HEK293T (cell line): Measurements from ENCODE around the gene PITX3.

Experiments
- CTCF ChIA-PET: fragments of 350-600 bp; formaldehyde crosslinking; extraction: SDS; loops from one replicate; lab custom pipeline; 2021; ENCODE audit warnings: antibody characterized with exemption, inconsistent platforms; lab: Yijun Ruan, JAX
- POLR2A ChIA-PET: fragments of 350-600 bp; formaldehyde crosslinking; extraction: SDS; loops from one replicate; lab custom pipeline; 2020; ENCODE audit warnings: antibody characterized with exemption, inconsistent platforms; lab: Yijun Ruan, JAX
- DNase-seq: peaks from one replicate; pipeline ENCODE4 v3.0.0; 2012; ENCODE audit warnings: mixed read lengths; ENCODE audit errors: extremely low spot score
- ARNT ChIP-seq: fragments of 450-650 bp; IDR thresholded peaks from 2 replicates; pipeline ENCODE4 v1.6.1; 2017; ENCODE audit warnings: mild to moderate bottlenecking
- BHLHE40 ChIP-seq: fragments of 450-650 bp; IDR thresholded peaks from 2 replicates; pipeline ENCODE4 v1.6.1; 2016; ENCODE audit warnings: mild to moderate bottlenecking, moderate library complexity, borderline replicate concordance
- CTBP1 ChIP-seq: fragments of 450-650 bp; IDR thresholded peaks from 2 replicates; pipeline ENCODE4 v1.6.1; 2016; ENCODE audit warnings: borderline replicate concordance
- ELF4 ChIP-seq: fragments of 450-650 bp; IDR thresholded peaks from 2 replicates; pipeline ENCODE4 v1.6.1; 2017; ENCODE audit warnings: antibody characterized with exemption
- FOXA1 ChIP-seq: fragments of 450-650 bp; IDR thresholded peaks from 2 replicates; pipeline ENCODE4 v1.6.1; 2016; ENCODE audit warnings: mild to moderate bottlenecking
- FOXK2 ChIP-seq: fragments of 450-650 bp; IDR thresholded peaks from 2 replicates; pipeline ENCODE4 v1.6.1; 2016; ENCODE audit warnings: mild to moderate bottlenecking
- FOXM1 ChIP-seq: fragments of 450-650 bp; IDR thresholded peaks from 2 replicates; pipeline ENCODE4 v1.6.1; 2017; ENCODE audit warnings: mild to moderate bottlenecking, borderline replicate concordance
- HDGF ChIP-seq: fragments of 450-650 bp; IDR thresholded peaks from 2 replicates; pipeline ENCODE4 v1.6.1; 2017; ENCODE audit warnings: antibody characterized with exemption, borderline replicate concordance
- L3MBTL2 ChIP-seq: fragments of 450-650 bp; conservative IDR thresholded peaks from 2 replicates; pipeline ENCODE4 v1.6.1; 2016; ENCODE audit warnings: mild to moderate bottlenecking
- LEF1 ChIP-seq: fragments of 450-650 bp; IDR thresholded peaks from 2 replicates; pipeline ENCODE4 v1.6.1; 2017; ENCODE audit warnings: mild to moderate bottlenecking, borderline replicate concordance
- NFRKB ChIP-seq: fragments of 450-650 bp; IDR thresholded peaks from 2 replicates; pipeline ENCODE4 v1.6.1; 2016; ENCODE audit warnings: mild to moderate bottlenecking, moderate library complexity
- PKNOX1 ChIP-seq: fragments of 450-650 bp; IDR thresholded peaks from 2 replicates; pipeline ENCODE4 v1.6.1; 2016
- SP1 ChIP-seq: fragments of 450-650 bp; IDR thresholded peaks from 2 replicates; pipeline ENCODE4 v1.6.1; 2017
- SUZ12 ChIP-seq: fragments of 450-650 bp; IDR thresholded peaks from 2 replicates; pipeline ENCODE4 v1.6.1; 2016; ENCODE audit warnings: mild to moderate bottlenecking
- TARDBP ChIP-seq: fragments of 450-650 bp; IDR thresholded peaks from 2 replicates; pipeline ENCODE4 v1.6.1; 2016
- ZNF384 ChIP-seq: fragments of 450-650 bp; IDR thresholded peaks from 2 replicates; pipeline ENCODE4 v1.6.1; 2016

PITX3 gene

GRCh38 chr10:102241444-102242117 is at the start of gene PITX3:
PITX3 (minus strand) TSS chr10:102241512; CDS start chr10:102232080, 9,432 bp downstream.
- TF ChIP-seq L3MBTL2 (peak; percentile 86), BHLHE40 (no peak), PKNOX1 (peak; percentile 69)
- peak; percentile 99 for DNase-seq
- POLR2A ChIA-PET: no interaction called here
- CTCF ChIA-PET: interaction anchor here (0.5 to 1.3 kb wide), 2 partner anchors 11 to 30 kb away, joined by 4 to 11 read pairs; no protein-coding TSS in a partner anchor

- no peak for DNase-seq
- ChIA-PET POLR2A (no interaction called here), CTCF (no interaction called here)
- TF ChIP-seq PKNOX1 (no peak), TARDBP (no peak), CTBP1 (no peak), ELF4 (no peak), NFRKB (no peak), L3MBTL2 (no peak), HDGF (no peak), FOXM1 (no peak), ARNT (no peak), FOXK2 (no peak), ZNF384 (no peak), SP1 (no peak)
Measured at GRCh38 chr10:102289840-102290239, 48.5 kb upstream of the PITX3 start.

DNA sequence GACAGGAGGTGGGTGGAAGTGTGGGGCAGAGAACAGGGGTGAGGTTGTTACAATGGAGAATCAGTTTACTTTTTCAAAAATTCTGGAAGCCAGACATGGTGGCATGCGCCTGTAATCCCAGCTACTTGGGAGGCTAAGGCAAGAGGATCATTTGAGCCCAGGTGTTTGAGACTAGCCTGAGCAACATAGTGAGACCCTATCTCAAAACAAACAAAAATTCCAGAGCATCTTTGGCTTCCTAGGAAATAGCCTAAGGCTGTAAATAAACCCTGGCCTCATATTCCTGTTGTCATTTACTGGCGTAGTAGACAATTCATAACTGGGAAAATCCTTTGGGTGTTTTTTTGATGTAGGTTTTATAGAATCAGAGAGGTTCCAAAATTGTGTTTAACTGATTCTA is 48.0 kb upstream of the PITX3 start:
- ChIA-PET CTCF (no interaction called here), POLR2A (no interaction called here)
- no peak for TF ChIP-seq FOXK2
- no peak for TF ChIP-seq ELF4
- TF ChIP-seq HDGF: no peak
- no peak for TF ChIP-seq FOXA1
- TF ChIP-seq SP1: no peak
- no peak for DNase-seq

- POLR2A ChIA-PET: no interaction called here
- no peak for DNase-seq
- CTCF ChIA-PET: no interaction called here
- no peak for TF ChIP-seq SP1
- TF ChIP-seq LEF1: no peak
- TF ChIP-seq FOXK2: no peak
- TF ChIP-seq BHLHE40: no peak
- no peak for TF ChIP-seq NFRKB
- TF ChIP-seq CTBP1: no peak
- no peak for TF ChIP-seq FOXA1
- no peak for TF ChIP-seq TARDBP
- no peak for TF ChIP-seq ARNT
- TF ChIP-seq ZNF384: no peak
- TF ChIP-seq ELF4: no peak
- TF ChIP-seq SUZ12: no peak
- TF ChIP-seq PKNOX1: no peak
- no peak for TF ChIP-seq HDGF
- TF ChIP-seq L3MBTL2: no peak
- no peak for TF ChIP-seq FOXM1
Measured at GRCh38 chr10:102287991-102288390, 46.7 kb upstream of the PITX3 start.

DNA sequence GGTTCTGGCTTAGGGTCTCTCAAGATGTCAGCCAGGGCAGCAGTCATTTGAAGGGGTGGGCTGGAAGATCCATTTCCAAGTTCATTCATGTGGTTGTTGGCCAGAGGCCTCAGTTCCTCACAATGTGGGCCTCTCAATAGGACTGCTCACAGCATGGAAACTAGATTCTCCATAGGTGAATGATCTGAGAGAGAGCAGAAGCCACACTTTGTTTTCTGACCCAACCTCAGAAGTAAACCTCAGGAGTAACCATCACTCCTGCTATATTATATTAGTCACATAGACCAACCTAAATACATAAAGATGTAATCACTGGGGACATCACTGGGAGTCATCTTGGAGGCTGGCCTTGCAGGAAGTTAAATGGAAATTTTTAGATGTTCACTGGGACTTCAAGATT is 46.2 kb upstream of the PITX3 start:
- CTCF ChIA-PET: no interaction called here
- DNase-seq: no peak
- no peak for TF ChIP-seq HDGF
- TF ChIP-seq BHLHE40: no peak
- no peak for TF ChIP-seq FOXA1
- no peak for TF ChIP-seq PKNOX1
- TF ChIP-seq ELF4: no peak
- TF ChIP-seq ARNT: no peak
- TF ChIP-seq ZNF384: no peak
- no peak for TF ChIP-seq FOXM1
- TF ChIP-seq SUZ12: no peak
- no peak for TF ChIP-seq LEF1
- TF ChIP-seq CTBP1: no peak
- TF ChIP-seq TARDBP: no peak
- no peak for TF ChIP-seq L3MBTL2
- TF ChIP-seq SP1: no peak
- no peak for TF ChIP-seq FOXK2
- no peak for TF ChIP-seq NFRKB
- POLR2A ChIA-PET: no interaction called here

- ChIA-PET POLR2A (no interaction called here), CTCF (interaction anchor here (1.0 kb wide), 1 partner anchor 25 kb away, joined by 4 read pairs; no protein-coding TSS in a partner anchor)
- no peak for DNase-seq
- no peak for TF ChIP-seq FOXA1
- no peak for TF ChIP-seq BHLHE40
- TF ChIP-seq ZNF384: no peak
- TF ChIP-seq CTBP1: no peak
- no peak for TF ChIP-seq ARNT
- TF ChIP-seq ELF4: no peak
- TF ChIP-seq SP1: no peak
- TF ChIP-seq TARDBP: no peak
- no peak for TF ChIP-seq LEF1
- no peak for TF ChIP-seq SUZ12
- TF ChIP-seq NFRKB: no peak
- no peak for TF ChIP-seq HDGF
- TF ChIP-seq FOXM1: no peak
- TF ChIP-seq PKNOX1: no peak
- no peak for TF ChIP-seq L3MBTL2
- TF ChIP-seq FOXK2: no peak
Measured at GRCh38 chr10:102286216-102286615, 44.9 kb upstream of the PITX3 start.
